ENCODE results near the gene NWD2. TPM values are rescaled to one million over a fixed set of nuclear protein-coding genes. Genes with fewer than 3 reads are reported as not detected.

Gene NWD2
- total RNA-seq, 2 donors from 2014 or later, result 0.07 to 0.08 TPM

DNA sequence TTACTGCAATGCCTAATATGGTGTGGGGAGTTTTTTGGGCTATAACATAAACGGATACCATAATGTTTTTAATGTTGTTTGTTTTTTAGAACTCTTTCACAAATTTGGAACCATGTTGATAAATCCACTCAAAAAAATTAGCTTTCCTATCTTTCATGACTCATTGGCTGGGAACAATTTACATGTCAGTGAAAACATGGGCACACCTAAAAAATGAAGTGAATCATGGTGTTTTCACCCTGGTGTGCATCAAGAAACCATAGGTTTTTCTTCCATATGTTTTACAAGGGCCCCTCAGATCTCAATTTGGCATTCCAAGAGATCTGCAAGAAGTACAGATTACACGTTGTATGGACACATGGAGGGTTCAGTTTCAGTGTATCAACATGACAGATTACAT, 207.1 kb downstream of the NWD2 start:
- DNase-seq (ENCODE audit: low spot score), result no peak
- no peaks in the 10 kb centered on the region for H3K36me3 ChIP-seq
- no peak overlapping the region for H3K27ac ChIP-seq
- H3K9me3 ChIP-seq, result no peaks in the 10 kb centered on the region
- no peak overlapping the region for H3K4me3 ChIP-seq
- peaks cover 11 to 15% of the 10 kb centered on the region in 2 donors for H3K27me3 ChIP-seq
- TF ChIP-seq, protein P1, sequence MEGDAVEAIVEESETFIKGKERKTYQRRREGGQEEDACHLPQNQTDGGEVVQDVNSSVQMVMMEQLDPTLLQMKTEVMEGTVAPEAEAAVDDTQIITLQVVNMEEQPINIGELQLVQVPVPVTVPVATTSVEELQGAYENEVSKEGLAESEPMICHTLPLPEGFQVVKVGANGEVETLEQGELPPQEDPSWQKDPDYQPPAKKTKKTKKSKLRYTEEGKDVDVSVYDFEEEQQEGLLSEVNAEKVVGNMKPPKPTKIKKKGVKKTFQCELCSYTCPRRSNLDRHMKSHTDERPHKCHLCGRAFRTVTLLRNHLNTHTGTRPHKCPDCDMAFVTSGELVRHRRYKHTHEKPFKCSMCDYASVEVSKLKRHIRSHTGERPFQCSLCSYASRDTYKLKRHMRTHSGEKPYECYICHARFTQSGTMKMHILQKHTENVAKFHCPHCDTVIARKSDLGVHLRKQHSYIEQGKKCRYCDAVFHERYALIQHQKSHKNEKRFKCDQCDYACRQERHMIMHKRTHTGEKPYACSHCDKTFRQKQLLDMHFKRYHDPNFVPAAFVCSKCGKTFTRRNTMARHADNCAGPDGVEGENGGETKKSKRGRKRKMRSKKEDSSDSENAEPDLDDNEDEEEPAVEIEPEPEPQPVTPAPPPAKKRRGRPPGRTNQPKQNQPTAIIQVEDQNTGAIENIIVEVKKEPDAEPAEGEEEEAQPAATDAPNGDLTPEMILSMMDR (IDR thresholded peaks at IDR 0.05), result no peak
- H3K4me1 ChIP-seq, result peaks cover 0 to 14% of the 10 kb centered on the region in 2 donors

GRCh38 chr4:37452952-37453280, 208.4 kb downstream of the NWD2 start:
- Histone ChIP-seq H3K27ac (no peak overlapping the region), H3K27me3 (peaks cover 11 to 15% of the 10 kb centered on the region in 2 donors), H3K36me3 (no peaks in the 10 kb centered on the region), H3K4me3 (peak overlapping the region in 1 of 2 donors; percentile 49), H3K9me3 (no peaks in the 10 kb centered on the region), H3K4me1 (peaks cover 0 to 14% of the 10 kb centered on the region in 2 donors)
- TF ChIP-seq, protein P1 (IDR thresholded peaks at IDR 0.05), result peak in 1 of 2 donors; percentile 54
- no peak for DNase-seq (ENCODE audit: low spot score)

- peaks cover 11 to 15% of the 10 kb centered on the region in 2 donors for H3K27me3 ChIP-seq
- H3K9me3 ChIP-seq, result no peaks in the 10 kb centered on the region
- H3K4me1 ChIP-seq, result peaks cover 0 to 14% of the 10 kb centered on the region in 2 donors
- peak overlapping the region; percentile 30 to 49 for H3K4me3 ChIP-seq
- DNase-seq (ENCODE audit: low spot score), result no peak
- TF ChIP-seq, protein P1 (IDR thresholded peaks at IDR 0.05), result no peak
- no peak overlapping the region for H3K27ac ChIP-seq
- H3K36me3 ChIP-seq, result no peaks in the 10 kb centered on the region
Observed at GRCh38 chr4:37453281-37453998, 208.9 kb downstream of the NWD2 start.

GRCh38 chr4:37453999-37454800, 209.7 kb downstream of the NWD2 start:
- TF ChIP-seq, protein P1 (IDR thresholded peaks at IDR 0.05), result no peak
- Histone ChIP-seq H3K27me3 (peaks cover 11 to 15% of the 10 kb centered on the region in 2 donors), H3K9me3 (no peaks in the 10 kb centered on the region), H3K36me3 (no peaks in the 10 kb centered on the region), H3K4me1 (peaks cover 0 to 14% of the 10 kb centered on the region in 2 donors), H3K4me3 (peak overlapping the region; percentile 30 to 49), H3K27ac (no peak overlapping the region)
- DNase-seq (ENCODE audit: low spot score), result no peak

DNA sequence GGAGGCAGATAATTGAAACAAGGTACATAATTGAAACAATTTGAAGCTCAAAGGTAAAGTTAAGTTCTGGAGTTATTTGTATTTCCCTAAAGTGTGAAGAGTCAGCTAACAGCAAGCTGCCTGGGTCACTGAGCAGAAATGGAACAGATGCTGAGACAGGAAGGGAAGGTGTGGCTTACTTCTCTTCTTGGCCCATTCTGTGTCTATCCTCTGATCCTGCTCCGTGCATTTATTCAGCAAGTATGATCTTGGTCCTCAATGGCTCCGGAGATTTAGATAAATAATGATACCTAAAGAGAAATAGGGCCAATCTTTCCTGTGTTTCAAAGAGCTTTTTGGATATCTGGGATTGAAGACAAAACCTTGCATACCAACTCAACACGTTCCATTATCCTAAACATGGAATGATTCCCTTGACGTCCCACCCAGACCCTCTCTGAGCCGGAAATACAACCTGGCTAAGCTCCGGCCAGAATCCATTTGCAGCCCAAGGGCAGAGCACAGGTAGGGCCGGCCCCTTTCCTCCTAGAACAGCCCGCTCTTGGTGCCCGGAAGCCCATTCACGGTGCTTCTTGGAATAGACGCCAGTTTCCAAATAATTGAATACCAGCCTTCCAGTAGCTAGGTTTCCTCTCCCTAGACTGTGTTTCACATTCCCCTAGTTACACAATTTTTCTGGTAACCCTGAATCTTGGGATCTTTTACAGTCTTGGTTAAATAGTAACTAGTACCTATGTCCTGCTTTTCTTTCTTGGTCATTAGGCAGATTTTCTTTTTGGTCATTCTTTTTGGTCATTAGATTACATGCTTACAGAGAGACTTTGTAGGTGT, 211.0 kb downstream of the NWD2 start:
- H3K27ac ChIP-seq, result no peak overlapping the region
- no peak for DNase-seq (ENCODE audit: low spot score)
- TF ChIP-seq, protein P1 (IDR thresholded peaks at IDR 0.05), result no peak
- no peaks in the 10 kb centered on the region for H3K36me3 ChIP-seq
- peaks cover 11 to 15% of the 10 kb centered on the region in 2 donors for H3K27me3 ChIP-seq
- no peak overlapping the region for H3K4me3 ChIP-seq
- peaks cover 0 to 14% of the 10 kb centered on the region in 2 donors for H3K4me1 ChIP-seq
- no peaks in the 10 kb centered on the region for H3K9me3 ChIP-seq
